ENCODE results near the gene DNMBP.

The DNMBP gene

GRCh38 chr10:99835947-99836346, 173.8 kb downstream of the DNMBP start:
- DNase-seq (ENCODE audit: low spot score), result no peak

DNA sequence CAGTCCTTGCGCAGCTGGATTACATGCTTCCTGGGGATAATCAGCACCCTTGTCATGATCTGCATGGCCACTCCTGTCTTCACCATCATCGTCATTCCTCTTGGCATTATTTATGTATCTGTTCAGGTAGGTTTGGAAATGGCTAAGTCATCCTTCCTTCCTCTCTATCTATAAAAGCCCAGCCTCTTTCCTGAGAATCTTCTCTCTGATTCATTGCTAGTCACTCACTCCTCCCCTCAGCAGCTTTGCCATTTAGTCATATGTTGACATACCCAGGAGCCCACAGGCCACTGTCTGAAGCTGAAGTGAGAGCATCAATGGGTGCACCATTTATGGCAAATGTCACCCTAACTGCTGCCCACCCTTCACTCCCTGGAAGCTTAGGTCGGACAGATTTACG, 175.3 kb downstream of the DNMBP start:
- DNase-seq (ENCODE audit: low spot score), result peak; percentile 28

- DNase-seq (ENCODE audit: low spot score), result no peak
Observed at GRCh38 chr10:99832439-99832838, 177.3 kb downstream of the DNMBP start.

DNA sequence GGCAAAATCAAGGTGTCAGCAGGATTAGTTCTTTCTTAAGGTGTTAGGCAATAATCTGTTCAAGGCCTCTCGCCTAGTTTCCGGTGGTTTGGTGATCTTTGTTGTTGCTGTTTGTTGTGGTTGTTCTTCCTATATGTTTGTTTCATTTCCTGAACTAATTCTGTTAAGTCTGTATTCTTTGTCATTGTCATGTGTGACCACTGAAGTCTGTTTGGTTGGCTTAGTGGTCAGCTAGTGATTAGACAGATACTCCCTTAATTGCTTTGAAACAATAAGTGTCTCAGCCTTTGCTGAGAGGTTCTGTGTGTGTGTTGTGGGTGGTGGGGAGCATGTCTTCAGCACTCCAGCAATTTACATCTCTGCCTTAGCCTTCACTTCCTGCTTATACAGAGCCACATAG, 181.3 kb downstream of the DNMBP start:
- DNase-seq (ENCODE audit: low spot score), result no peak

- no peak for DNase-seq (ENCODE audit: low spot score)
Observed at GRCh38 chr10:99827936-99828335, 181.8 kb downstream of the DNMBP start.
